Activated T-helper 1 cell treated with anti-CD3 and anti-CD28 coated beads, Interleukin-12 subunit alpha, Interleukin-12 subunit beta, Interleukin-2, Interleukin-4 antibody, amounts not matched to agents 30 ng/mL and 10 ng/mL and 1 ng/mL, durations not matched to agents 14 hours and 24 hours and 36 hours (primary cell): ENCODE results near the gene SLC13A2. TPM values are rescaled to one million over a fixed set of nuclear protein-coding genes. Genes with fewer than 3 reads are reported as not detected.

Experiments used
- DNase-seq: peaks from one replicate; pipeline ENCODE4 v3.0.0; 2021; ENCODE audit warnings: low spot score
- H3K27ac Mint-ChIP-seq: one replicate; pipeline ENCODE4 v1.8.0; 2021; ENCODE audit warnings: mild to moderate bottlenecking, mixed read lengths
- H3K27me3 Mint-ChIP-seq: one replicate; pipeline ENCODE4 v1.8.0; 2022; ENCODE audit warnings: mild to moderate bottlenecking, moderate library complexity, mixed read lengths; ENCODE audit not compliant: insufficient read depth
- H3K36me3 Mint-ChIP-seq: one replicate; pipeline ENCODE4 v1.8.0; 2021; ENCODE audit warnings: low read depth, mixed read lengths
- H3K4me1 Mint-ChIP-seq: one replicate; pipeline ENCODE4 v1.8.0; 2021; ENCODE audit warnings: low read depth, mixed read lengths
- H3K4me3 Mint-ChIP-seq: one replicate; pipeline ENCODE4 v1.8.0; 2021; ENCODE audit warnings: mild to moderate bottlenecking, moderate library complexity, mixed read lengths
- H3K9me3 Mint-ChIP-seq: one replicate; pipeline ENCODE4 v1.8.0; 2021; ENCODE audit warnings: mixed read lengths
- intact Hi-C: fragments of 100-400 bp; cut with micrococcal nuclease; formaldehyde crosslinking; loops from one replicate; pipeline ENCODE4 v1.15.1; 2024
- total RNA-seq: library from RNA; stranded (reverse); gene quantifications from 2 replicates; pipeline ENCODE4 v1.2.3, GENCODE V29; 2022

Gene SLC13A2
- total RNA-seq, 1 donor from 2014 or later: not detected

GRCh38 chr17:28475151-28475900 lies 1.9 kb downstream of the SLC13A2 start:
- Mint-ChIP-seq H3K4me3 (no peak overlapping the region), H3K36me3 (no peaks in the 10 kb centered on the region), H3K4me1 (peaks cover 14% of the 10 kb centered on the region), H3K9me3 (no peaks in the 10 kb centered on the region), H3K27me3 (peaks cover 6% of the 10 kb centered on the region), H3K27ac (no peak overlapping the region)
- intact Hi-C loops: no loop called here
- DNase-seq: no peak

GRCh38 chr17:28476076-28476865 lies 2.8 kb downstream of the SLC13A2 start:
- intact Hi-C loops: no loop called here
- Mint-ChIP-seq H3K4me3 (no peak overlapping the region), H3K27ac (no peak overlapping the region), H3K9me3 (no peaks in the 10 kb centered on the region), H3K36me3 (no peaks in the 10 kb centered on the region), H3K4me1 (peaks cover 14% of the 10 kb centered on the region), H3K27me3 (peaks cover 6% of the 10 kb centered on the region)
- no peak for DNase-seq

- H3K9me3 Mint-ChIP-seq: no peaks in the 10 kb centered on the region
- H3K4me1 Mint-ChIP-seq: peaks cover 14% of the 10 kb centered on the region
- no peak overlapping the region for H3K4me3 Mint-ChIP-seq
- no peaks in the 10 kb centered on the region for H3K36me3 Mint-ChIP-seq
- no peak for DNase-seq
- intact Hi-C loops: no loop called here
- H3K27ac Mint-ChIP-seq: no peak overlapping the region
- peaks cover 6% of the 10 kb centered on the region for H3K27me3 Mint-ChIP-seq
Measured at GRCh38 chr17:28477928-28478327, 4.5 kb downstream of the SLC13A2 start.

- DNase-seq: no peak
- H3K4me3 Mint-ChIP-seq: no peak overlapping the region
- intact Hi-C loops: no loop called here
- peaks cover 19% of the 10 kb centered on the region for H3K4me1 Mint-ChIP-seq
- H3K36me3 Mint-ChIP-seq: no peaks in the 10 kb centered on the region
- peaks cover 9% of the 10 kb centered on the region for H3K27me3 Mint-ChIP-seq
- H3K9me3 Mint-ChIP-seq: no peaks in the 10 kb centered on the region
- no peak overlapping the region for H3K27ac Mint-ChIP-seq
Measured at GRCh38 chr17:28478712-28479615, 5.5 kb downstream of the SLC13A2 start.

GRCh38 chr17:28480278-28480677 lies 6.8 kb downstream of the SLC13A2 start:
- intact Hi-C loops: no loop called here
- no peak for DNase-seq
- Mint-ChIP-seq H3K27ac (no peak overlapping the region), H3K9me3 (no peaks in the 10 kb centered on the region), H3K4me3 (no peak overlapping the region), H3K36me3 (no peaks in the 10 kb centered on the region), H3K4me1 (peaks cover 21% of the 10 kb centered on the region), H3K27me3 (peaks cover 11% of the 10 kb centered on the region)

- Mint-ChIP-seq H3K27ac (no peak overlapping the region), H3K27me3 (peaks cover 11% of the 10 kb centered on the region), H3K4me3 (no peak overlapping the region), H3K36me3 (no peaks in the 10 kb centered on the region), H3K9me3 (no peaks in the 10 kb centered on the region), H3K4me1 (peaks cover 14% of the 10 kb centered on the region)
- DNase-seq: no peak
- intact Hi-C loops: no loop called here
Measured at GRCh38 chr17:28480799-28481571, 7.5 kb downstream of the SLC13A2 start.

GRCh38 chr17:28482551-28483199 lies 9.2 kb downstream of the SLC13A2 start:
- no peak overlapping the region for H3K27ac Mint-ChIP-seq

GRCh38 chr17:28484296-28484695 lies 10.9 kb downstream of the SLC13A2 start:
- Mint-ChIP-seq H3K4me1 (peaks cover 13% of the 10 kb centered on the region), H3K36me3 (no peaks in the 10 kb centered on the region), H3K27ac (no peak overlapping the region), H3K4me3 (no peak overlapping the region), H3K27me3 (peaks cover 12% of the 10 kb centered on the region), H3K9me3 (no peaks in the 10 kb centered on the region)
- intact Hi-C loops: loop anchor here (1.0 kb wide), 1 partner anchor 16 kb away; no protein-coding TSS in a partner anchor
- no peak for DNase-seq

More at GRCh38 chr17:28482551-28483199, 9.2 kb downstream of the SLC13A2 start:
- Mint-ChIP-seq H3K36me3 (no peaks in the 10 kb centered on the region), H3K4me3 (no peak overlapping the region), H3K9me3 (no peaks in the 10 kb centered on the region), H3K4me1 (peaks cover 13% of the 10 kb centered on the region), H3K27me3 (peaks cover 15% of the 10 kb centered on the region)
- intact Hi-C loops: no loop called here
- no peak for DNase-seq

- H3K27ac Mint-ChIP-seq: no peak overlapping the region
- no peak for DNase-seq
- H3K9me3 Mint-ChIP-seq: no peaks in the 10 kb centered on the region
- H3K4me1 Mint-ChIP-seq: peaks cover 13% of the 10 kb centered on the region
- H3K27me3 Mint-ChIP-seq: peaks cover 12% of the 10 kb centered on the region
- no peak overlapping the region for H3K4me3 Mint-ChIP-seq
- no peaks in the 10 kb centered on the region for H3K36me3 Mint-ChIP-seq
- intact Hi-C loops: no loop called here
Measured at GRCh38 chr17:28485049-28485448, 11.6 kb downstream of the SLC13A2 start.

GRCh38 chr17:28487881-28488532 lies 14.6 kb downstream of the SLC13A2 start:
- Mint-ChIP-seq H3K4me3 (no peak overlapping the region), H3K36me3 (no peaks in the 10 kb centered on the region), H3K27ac (no peak overlapping the region), H3K27me3 (peaks cover 9% of the 10 kb centered on the region), H3K9me3 (no peaks in the 10 kb centered on the region), H3K4me1 (peaks cover 13% of the 10 kb centered on the region)
- intact Hi-C loops: no loop called here
- DNase-seq: no peak

GRCh38 chr17:28488533-28489276 lies 15.3 kb downstream of the SLC13A2 start:
- H3K36me3 Mint-ChIP-seq: no peaks in the 10 kb centered on the region
- H3K27ac Mint-ChIP-seq: no peak overlapping the region
- no peaks in the 10 kb centered on the region for H3K9me3 Mint-ChIP-seq
- H3K4me3 Mint-ChIP-seq: no peak overlapping the region
- peaks cover 11% of the 10 kb centered on the region for H3K4me1 Mint-ChIP-seq
- intact Hi-C loops: no loop called here
- H3K27me3 Mint-ChIP-seq: peaks cover 7% of the 10 kb centered on the region
- no peak for DNase-seq
